Left cardiac atrium (tissue), 4 donors: Measurements from ENCODE around the gene MYLK. TPM values are rescaled to one million over a fixed set of nuclear protein-coding genes. Genes with fewer than 3 reads are reported as not detected.
A peak's percentile ranks its signal among the peaks of the same experiment; 100 is the strongest.
"Not testable (repeated sequence)": the region's sequence is repeated elsewhere in the genome, so short reads cannot be mapped to it uniquely, and the experiment has no call there.

Experiments used
- ATAC-seq, 2 donors: fragments of 200-7000 bp; cut with Tn5 transposase; one replicate each; pipeline ENCODE4 v1.9.1; 2020; ENCODE audit warnings: mild to moderate bottlenecking in 2 of 2, moderate library complexity in 2 of 2
- DNase-seq: peaks from one replicate; pipeline ENCODE4 v3.0.0-alpha.2; 2020
- intact Hi-C, 2 donors: fragments of 100-400 bp; cut with DNase I; formaldehyde crosslinking; loops; one replicate each; pipeline versions ENCODE4 v1.14.1 to v1.15.1; 2022 to 2023
- long read RNA-seq: library from polyadenylated mRNA; unstranded; transcript quantifications from one replicate; pipeline ENCODE4 v2.0.0, GENCODE V29; 2021
- total RNA-seq, 2 donors: library from RNA; stranded (reverse); fragmentation: NEBNext Ultra II Directional; extraction: Animal tissue kit (Norgen Biotek cat#: 25700); gene quantifications; one replicate each; pipeline ENCODE4 v1.2.1, GENCODE V29; 2021
- donor health status: DM: no; HTN: yes; CAD: no.
- donor health status: DM: no; HTN: yes; CAD: no; lungs with severe emphysema.
- donor health status: DM: yes; HTN: yes; CAD: no.
- donor health status: Dilated cardiomyopathy.

Gene MYLK, protein sequence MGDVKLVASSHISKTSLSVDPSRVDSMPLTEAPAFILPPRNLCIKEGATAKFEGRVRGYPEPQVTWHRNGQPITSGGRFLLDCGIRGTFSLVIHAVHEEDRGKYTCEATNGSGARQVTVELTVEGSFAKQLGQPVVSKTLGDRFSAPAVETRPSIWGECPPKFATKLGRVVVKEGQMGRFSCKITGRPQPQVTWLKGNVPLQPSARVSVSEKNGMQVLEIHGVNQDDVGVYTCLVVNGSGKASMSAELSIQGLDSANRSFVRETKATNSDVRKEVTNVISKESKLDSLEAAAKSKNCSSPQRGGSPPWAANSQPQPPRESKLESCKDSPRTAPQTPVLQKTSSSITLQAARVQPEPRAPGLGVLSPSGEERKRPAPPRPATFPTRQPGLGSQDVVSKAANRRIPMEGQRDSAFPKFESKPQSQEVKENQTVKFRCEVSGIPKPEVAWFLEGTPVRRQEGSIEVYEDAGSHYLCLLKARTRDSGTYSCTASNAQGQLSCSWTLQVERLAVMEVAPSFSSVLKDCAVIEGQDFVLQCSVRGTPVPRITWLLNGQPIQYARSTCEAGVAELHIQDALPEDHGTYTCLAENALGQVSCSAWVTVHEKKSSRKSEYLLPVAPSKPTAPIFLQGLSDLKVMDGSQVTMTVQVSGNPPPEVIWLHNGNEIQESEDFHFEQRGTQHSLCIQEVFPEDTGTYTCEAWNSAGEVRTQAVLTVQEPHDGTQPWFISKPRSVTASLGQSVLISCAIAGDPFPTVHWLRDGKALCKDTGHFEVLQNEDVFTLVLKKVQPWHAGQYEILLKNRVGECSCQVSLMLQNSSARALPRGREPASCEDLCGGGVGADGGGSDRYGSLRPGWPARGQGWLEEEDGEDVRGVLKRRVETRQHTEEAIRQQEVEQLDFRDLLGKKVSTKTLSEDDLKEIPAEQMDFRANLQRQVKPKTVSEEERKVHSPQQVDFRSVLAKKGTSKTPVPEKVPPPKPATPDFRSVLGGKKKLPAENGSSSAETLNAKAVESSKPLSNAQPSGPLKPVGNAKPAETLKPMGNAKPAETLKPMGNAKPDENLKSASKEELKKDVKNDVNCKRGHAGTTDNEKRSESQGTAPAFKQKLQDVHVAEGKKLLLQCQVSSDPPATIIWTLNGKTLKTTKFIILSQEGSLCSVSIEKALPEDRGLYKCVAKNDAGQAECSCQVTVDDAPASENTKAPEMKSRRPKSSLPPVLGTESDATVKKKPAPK (N-terminal part only)
- total RNA-seq: 100 to 1,000 TPM in 1 of 2 donors, 10 to 100 TPM in 1; 66.2 to 116 TPM
- long read RNA-seq, full-length matches to known transcripts: 16 of 43 reads
- long read RNA-seq, partial matches to known transcripts: 17 of 43 reads
- long read RNA-seq, other reads (novel, unspliced or antisense): 10 of 43 reads

DNA sequence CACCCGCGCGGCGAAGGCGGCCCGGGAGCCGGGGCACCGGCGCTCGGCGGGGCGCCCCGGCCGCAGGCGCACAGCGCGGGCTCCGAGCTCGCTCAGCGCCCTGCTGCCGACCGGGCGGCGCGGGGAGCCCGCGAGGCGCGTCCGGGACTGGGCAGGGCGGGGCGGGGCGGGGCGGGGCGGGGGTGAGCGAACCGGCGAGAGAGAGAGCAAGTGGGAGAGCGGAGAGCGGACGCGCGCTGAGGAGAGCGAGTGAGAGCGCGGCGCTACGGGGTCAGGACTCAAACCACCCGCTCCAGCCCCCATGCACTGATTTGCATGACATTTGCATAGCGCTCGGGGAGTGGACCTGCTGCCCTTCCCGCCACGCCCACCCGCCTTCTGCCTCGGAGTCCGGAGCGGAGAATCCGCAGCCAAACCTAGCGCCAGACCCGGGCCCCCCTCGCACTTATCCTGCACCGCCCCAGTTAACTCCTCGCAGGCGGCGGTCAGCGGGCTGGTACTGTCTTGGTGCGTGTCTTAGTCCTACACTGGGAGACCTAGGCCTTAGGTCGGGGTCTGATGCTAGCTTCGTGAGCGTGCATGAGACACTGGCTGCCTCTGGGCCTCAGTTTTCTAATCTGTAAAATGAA lies at the start of gene MYLK:
TSS of gene MYLK (minus strand) at position 130 of the 629 bp plus-strand sequence. CDS start 90,491 bp downstream, outside the sequence.
- peak; percentile 79 for DNase-seq
- peak; percentile 95 to 98 for ATAC-seq
- intact Hi-C loops: no loop called here

DNA sequence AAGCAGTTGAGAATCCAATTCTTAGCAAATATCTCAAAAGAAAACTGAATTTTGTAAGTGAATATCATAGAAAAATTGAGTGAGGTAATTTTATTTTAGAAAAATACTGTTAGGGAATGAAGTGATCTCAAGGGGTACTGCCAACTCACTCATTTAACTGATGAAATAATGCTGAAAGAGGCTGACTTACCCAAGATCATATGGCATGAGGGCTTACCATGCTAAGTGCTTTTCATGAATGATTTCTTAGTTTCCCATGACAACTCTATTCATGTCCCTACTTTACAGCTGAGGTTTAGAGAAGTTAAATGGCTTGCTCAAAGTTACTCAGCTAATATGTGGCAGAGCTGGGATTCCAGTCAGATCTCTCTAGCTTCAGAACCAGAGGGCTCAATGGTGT lies 46.3 kb upstream of the MYLK start:
- intact Hi-C loops: no loop called here
- no peak for ATAC-seq
- DNase-seq: no peak

DNA sequence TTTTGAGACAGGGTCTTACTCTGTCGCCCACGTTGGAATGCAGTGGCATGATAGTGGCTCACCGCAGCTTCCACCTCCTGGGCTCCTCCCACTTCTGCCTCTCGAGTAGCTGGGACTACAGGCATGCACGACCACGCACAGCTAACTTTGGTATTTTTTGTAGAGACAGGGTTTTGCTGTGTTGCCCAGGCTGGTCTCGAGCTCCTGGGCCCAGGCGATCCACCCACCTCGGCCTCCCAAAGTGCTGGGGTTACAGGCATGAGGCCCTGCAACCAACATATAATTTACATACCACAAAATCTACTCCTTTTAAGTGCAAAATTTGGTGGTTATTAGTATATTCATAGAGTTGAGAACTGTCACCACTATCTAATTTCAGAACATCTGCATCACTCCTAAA lies 45.2 kb upstream of the MYLK start:
- intact Hi-C loops: no loop called here
- no peak for DNase-seq
- no peak for ATAC-seq

DNA sequence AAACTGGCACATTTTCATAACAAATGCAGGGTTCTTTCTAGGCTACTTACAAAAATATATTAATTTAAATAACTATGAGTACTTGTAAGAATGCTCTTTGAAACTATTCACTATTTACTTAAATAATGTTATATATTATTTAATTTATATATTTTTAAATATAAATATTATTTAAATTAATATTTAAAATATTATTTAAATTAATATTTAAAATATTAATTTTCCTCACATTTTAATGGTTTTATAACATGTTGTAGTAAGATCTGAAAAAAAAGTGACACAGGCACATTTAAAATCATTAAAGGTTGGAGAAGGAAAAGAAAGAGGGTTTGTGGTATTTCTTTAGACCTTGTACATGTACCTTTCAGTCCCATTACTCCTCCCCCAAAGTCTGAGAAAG lies 42.3 kb upstream of the MYLK start:
- no peak for ATAC-seq
- intact Hi-C loops: no loop called here

DNA sequence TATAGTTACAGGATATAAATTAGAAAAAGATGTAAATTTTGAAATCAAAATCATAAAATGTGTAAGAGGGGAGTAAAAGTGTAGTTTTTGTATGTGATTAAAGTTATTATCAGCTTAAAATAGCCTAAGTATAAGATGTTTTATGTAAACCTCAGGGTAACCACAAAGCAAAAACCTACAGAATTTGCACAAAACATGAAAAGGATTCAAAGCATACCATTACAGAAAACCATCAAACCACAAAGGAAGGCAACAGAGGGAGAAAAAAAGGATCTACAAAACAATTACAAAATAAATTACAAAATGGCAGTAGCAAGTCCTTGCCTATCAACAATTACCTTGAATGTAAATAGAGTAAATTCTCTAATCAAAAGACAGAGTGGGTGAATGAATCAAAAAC lies 36.7 kb upstream of the MYLK start:
- DNase-seq (no peak), ATAC-seq (no peak)
- intact Hi-C loops: no loop called here

More for the DNA sequence above, 42.3 kb upstream of the MYLK start:
- no peak for DNase-seq

DNA sequence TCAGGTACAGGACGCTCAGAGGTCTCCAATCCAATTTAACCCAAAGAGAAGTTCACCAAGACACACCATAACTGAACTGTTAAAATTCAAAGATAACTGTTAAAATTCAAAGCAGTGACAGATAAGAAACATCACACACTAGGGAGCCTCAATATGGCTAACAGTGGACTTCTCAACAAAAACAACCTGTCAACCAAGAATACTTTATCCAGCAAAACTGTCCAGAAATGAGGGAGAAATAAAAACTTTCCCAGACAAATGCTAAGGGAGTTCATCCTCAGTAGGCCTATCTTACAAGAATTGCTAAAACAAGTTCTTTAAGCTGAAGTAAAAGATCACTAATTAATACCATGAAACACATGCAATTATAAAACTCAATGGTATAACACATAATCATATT lies 36.3 kb upstream of the MYLK start:
- intact Hi-C loops: no loop called here
- DNase-seq: no peak
- no peak for ATAC-seq

DNA sequence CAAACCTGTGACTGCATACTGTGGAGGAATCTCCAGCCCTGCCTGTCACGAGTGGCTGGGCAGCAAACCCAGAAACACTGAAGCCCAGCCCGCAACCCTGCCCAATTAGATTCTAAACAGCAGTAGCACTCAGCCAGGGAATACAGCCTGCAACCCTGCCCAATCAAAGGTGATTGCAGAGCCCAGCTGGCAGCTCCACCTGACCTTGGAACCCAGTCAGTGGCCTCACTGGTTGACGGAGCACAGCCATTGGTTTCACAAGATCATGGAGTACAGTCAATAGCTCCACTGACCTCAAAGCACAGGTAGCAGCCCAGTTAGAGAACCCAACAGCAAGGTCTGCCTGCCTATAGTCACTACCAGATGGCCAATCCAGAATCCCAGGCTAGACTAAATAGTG lies 35.2 kb upstream of the MYLK start:
- DNase-seq: no peak
- intact Hi-C loops: no loop called here
- ATAC-seq: no peak

DNA sequence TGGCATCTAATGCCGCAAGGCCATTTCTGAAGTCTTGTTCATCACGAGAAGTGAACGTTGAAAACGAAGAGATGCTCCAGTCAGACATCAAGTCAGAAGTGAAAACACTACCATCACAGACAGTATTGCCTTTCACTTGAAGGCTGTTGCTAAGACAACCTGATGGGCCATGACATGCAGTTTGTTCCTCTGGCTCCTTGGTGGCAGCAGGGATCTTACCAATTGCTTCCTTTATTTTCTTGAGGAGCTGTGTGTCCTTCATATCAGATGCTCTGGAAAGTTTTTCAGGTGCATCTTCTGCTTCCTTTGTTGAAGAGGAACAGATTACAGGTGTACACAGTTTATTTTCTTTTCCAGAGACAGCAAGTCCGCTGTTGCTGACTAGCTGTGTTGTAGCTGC lies 30.7 kb upstream of the MYLK start:
- DNase-seq (no peak), ATAC-seq (no peak)
- intact Hi-C loops: no loop called here

DNA sequence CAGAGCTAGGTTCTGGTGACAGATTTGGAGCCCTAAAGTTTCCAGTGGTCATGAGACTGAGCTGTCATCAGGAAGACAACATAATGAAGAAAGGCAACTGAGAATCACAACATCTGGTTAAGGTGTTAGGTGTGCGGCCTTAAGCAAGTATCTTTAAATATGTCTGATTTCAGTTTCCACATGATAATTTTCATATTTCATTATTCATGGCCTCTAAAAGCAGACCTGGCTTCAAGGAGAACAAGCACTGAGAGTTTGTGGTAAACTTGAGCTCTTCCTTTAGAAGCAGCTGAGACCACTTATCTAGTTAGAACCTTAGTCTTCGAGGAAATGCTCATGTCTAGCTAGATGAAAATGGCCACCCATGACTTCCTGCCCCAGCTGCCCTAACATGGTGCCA lies 25.7 kb upstream of the MYLK start:
- no peak for ATAC-seq
- no peak for DNase-seq
- intact Hi-C loops: no loop called here

DNA sequence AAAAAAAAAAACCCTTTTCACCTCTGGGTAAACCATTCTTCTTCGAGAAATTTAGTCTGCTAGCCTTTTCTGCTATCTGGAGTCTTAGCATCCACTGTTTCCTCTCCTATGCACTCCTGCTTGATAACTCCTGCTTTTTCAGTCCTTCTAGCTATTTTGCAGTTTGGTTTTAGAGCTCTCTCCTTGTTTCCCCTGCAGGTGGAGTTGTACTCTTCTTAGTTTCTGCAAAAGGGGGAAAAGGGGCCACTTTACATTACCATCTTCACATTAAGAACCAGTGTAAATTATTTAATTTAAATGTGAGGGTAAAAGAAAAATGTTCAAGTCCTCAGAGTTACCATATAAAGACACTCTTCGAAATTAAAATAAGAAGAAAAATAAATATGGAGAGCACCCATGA lies 23.6 kb upstream of the MYLK start:
- intact Hi-C loops: no loop called here
- no peak for ATAC-seq
- no peak for DNase-seq

DNA sequence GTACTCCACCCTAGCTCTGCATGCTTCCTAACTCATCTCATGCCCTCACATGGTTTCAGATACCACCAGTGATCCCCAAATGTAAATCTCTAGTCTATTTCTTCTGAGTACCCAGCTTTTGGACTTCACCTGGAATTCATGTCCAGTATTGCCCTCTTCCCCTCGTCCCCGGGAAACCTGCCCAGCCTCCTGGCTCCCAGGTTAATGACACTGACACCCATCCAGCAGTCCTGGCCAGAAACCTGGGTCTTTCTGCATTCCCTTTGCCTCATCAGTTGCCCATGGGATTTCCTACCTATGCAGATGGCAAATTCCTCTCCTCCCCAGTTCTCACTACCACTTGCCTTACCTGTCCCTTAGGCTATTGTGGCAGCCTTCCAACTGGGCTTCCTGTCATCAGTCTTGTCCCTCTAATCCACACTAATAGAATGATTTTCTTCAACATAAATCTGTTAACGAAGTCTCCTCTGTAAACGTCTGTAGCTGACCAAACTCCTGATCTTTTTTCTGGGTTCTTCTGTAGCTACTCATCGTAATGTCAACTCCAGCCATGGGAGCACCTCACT lies 15.3 kb upstream of the MYLK start:
- no peak for ATAC-seq
- intact Hi-C loops: no loop called here
- no peak for DNase-seq

DNA sequence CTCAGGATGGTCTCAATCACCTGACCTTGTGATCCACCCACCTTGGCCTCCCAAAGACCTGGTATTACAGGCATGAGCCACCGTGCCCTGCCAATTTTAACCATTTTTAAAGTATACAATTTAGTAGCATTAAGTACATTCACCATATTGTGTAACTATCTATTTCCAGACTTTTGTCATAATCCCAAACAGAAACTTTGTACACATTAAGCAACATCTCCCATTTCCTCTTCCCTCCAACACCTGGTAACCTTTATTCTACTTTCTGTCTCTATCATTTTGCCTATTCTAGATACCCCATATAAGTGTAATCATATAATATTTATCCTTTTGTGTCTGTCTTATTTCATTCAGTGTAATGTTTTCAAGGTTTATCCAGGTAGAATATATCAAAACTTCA lies 8.9 kb upstream of the MYLK start:
- ATAC-seq: no peak
- intact Hi-C loops: no loop called here
- no peak for DNase-seq

DNA sequence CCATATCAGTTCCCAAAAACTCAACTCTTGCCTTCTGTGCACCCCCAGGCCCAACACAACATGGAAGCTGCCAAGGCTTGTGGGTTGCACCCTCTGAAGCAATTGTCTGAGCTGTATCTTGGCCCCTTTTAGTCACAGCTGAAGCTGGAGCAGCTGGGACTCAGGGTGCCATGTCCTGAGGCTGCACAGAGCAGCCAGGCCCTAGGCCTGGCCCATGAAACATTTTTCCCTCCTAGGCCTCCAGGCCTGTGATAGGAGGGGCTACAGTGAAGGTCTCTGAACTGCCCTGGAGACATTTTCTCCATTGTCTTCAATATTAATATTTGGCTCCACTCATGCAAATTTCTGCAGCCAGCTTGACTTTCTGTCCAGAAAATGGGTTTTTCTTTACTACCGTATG lies 8.1 kb upstream of the MYLK start:
- DNase-seq: no peak
- no peak for ATAC-seq
- intact Hi-C loops: no loop called here

DNA sequence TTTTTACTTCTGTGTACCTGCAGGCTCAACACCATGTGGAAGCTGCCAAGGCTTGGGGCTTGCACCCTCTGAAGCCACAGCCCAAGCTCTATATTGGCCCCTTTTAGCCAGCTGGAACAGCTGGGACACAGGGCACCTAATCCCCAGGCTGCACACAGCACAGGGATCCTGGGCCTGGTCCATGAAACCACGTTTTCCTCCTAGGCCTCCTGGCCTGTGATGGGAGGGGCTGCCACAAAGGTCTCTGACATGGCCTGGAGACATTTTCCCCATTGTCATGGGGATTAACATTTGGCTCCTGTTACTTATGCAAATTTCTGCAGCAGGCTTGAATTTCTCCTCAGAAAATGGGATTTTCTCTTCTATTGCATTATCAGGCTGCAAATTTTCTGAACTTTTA lies 6.9 kb upstream of the MYLK start:
- DNase-seq, intact Hi-C loops, ATAC-seq: not testable (repeated sequence)

DNA sequence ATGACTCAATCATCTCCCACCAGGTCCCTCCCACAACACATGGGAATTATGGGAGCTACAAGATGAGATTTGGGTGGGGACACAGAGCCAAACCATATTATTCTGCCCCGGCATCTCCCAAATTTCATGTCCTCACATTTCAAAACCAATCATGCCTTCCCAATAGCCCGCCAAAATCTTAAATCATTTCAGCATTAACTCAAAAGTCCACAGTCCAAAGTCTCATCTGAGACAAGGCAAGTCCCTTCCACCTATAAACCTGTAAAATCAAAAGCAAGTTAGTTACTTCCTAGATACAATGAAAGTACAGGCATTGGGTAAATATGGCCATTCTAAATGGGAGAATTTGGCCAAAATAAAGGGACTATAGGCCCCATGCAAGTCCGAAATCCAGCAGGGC lies 6.0 kb upstream of the MYLK start:
- intact Hi-C loops, DNase-seq, ATAC-seq: not testable (repeated sequence)

DNA sequence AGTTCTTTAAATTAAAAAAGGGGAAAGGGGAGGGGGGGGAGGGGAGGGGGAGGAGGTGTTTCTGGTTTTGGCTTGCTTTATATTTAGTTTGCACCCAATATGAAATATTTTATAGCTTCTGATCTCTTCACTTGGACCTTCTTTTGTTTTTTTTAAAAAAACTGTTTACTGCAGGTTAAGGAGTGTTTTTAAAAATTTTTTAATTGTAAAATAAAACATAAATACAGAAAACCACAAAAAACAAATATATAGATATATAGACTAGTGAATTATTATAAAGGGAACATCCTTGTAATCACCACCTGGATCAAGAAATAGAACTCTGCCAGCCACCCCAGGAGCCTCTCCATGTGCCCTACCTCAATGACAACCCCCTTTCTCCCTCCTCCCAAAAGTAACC lies 861 bp upstream of the MYLK start:
- ATAC-seq (no peak), DNase-seq (no peak)
- intact Hi-C loops: no loop called here

DNA sequence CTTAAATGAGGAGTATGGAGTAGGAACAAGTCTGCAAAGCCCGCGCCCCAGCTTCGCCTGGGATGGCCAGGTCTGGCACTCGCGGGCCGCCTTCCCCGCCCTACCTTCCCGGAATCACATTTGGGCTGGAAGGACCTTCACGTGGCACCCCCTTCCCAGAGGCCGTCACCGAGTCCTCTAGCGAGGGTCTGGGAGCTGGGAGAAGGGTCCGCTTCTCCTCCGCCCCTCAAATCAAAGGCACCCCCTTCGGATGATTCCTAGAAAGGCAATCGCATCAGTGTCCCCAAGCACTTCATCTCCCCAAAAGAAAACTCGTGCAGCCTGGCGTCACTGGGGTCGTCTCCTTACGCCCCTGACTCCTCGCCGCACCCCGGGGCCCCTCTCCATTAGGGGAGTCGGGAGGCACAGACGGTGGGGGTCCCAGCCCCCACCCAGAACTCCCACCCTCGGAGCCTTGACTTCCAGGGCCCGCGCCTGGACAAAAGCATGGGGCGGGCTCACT lies 380 bp downstream of the MYLK start:
- intact Hi-C loops: no loop called here
- ATAC-seq (peak in 1 of 2 donors; percentile 6), DNase-seq (peak; percentile 23)

DNA sequence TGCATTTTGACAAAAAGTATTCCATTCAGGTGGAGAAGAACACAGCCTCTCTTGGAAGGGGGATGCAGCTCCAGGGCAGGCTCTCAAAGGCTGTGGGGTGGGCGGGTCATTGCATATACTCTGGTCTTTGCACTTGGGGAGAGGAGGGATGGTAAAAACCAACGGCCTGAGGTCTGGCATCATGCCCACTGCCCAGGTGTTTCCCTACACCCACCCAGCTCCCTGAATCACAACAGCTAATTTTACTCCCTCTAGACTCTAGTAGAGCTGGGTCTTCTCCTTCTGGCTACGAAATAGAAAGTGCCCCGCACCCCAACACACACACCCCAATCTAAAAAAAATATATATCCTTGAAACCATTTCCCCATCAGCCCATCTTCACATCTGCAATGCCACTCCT lies 1.0 kb downstream of the MYLK start:
- ATAC-seq: no peak
- no peak for DNase-seq
- intact Hi-C loops: no loop called here

DNA sequence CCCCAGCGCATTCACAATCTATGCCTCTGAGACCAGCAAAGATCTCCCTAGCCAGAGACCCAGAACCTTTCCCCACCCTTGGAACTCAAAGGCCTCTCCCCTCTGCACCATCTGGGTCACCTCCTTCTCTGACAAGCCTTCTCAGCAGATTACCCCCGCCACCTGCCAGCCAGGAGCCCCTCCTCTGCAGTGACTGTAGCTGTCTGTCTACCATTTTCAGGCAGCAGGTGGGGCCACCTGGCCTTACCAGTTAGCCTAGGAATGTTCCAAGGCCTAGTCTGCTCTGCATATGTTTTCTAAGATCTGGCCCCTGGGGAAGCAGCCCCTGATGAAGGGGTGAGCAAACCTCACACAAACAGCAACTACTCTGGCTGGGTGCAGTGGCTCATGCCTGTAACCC lies 2.4 kb downstream of the MYLK start:
- DNase-seq (no peak), ATAC-seq (no peak)
- intact Hi-C loops: no loop called here
